ENCODE data around the gene CCDC137.

CCDC137 gene

DNA sequence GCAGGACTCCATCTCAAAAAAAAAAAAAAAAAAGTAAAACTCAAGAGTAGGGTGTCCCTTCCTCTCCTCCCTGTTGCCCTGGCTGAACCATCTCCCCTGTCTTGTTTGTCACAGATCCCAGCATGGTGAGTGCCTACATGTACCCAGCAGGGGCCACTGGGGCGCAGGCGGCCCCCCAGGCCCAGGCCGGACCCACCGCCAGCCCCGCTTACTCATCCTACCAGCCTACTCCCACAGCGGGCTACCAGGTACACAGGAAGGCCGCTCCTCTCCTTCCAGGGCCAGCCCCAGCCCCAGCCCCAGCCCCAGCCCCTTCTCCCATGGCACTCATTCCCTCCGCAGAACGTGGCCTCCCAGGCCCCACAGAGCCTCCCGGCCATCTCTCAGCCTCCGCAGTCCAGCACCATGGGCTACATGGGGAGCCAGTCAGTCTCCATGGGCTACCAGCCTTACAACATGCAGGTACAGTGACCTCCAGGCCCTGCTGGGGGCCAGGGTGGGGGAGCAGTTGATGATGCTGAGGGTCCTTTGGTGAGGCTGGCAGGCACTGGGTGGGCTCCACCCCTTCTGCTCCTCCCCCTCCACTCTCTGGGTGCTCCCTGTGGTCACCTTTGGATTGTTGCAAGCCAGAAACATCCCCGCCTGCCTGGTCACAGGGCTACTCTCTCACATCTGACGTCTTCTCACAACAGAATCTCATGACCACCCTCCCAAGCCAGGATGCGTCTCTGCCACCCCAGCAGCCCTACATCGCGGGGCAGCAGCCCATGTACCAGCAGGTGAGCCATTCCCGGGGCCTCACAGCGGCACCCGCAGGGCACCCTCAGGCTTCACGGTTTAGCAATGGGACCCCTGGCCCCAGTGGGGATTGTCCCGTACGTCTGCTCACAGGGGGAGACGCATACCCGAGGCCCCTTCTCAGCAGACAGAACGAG lies 34.1 kb downstream of the CCDC137 start:
- Histone ChIP-seq H3K36me3 (ENCODE audit: control insufficient read depth in 2 of 2, insufficient read depth in 2 of 2, low read length in 2 of 2) (peaks cover 44 to 49% of the 10 kb centered on the region in 2 donors), H3K4me3 (ENCODE audit: low read length in 2 of 2) (no peak overlapping the region), H3K27me3 (ENCODE audit: control insufficient read depth in 2 of 2, insufficient read depth in 2 of 2, low read length in 2 of 2) (no peaks in the 10 kb centered on the region), H3K9ac (ENCODE audit: low read depth in 1 of 2, low read length in 2 of 2) (no peak overlapping the region), H3K27ac (ENCODE audit: low read depth in 2 of 2, low read length in 2 of 2) (no peak overlapping the region), H3K9me3 (ENCODE audit: control insufficient read depth in 2 of 2, low read length in 2 of 2) (no peaks in the 10 kb centered on the region), H3K4me1 (ENCODE audit: control insufficient read depth in 2 of 2, insufficient read depth in 2 of 2, low read length in 2 of 2) (peaks cover 25 to 30% of the 10 kb centered on the region in 2 donors)

DNA sequence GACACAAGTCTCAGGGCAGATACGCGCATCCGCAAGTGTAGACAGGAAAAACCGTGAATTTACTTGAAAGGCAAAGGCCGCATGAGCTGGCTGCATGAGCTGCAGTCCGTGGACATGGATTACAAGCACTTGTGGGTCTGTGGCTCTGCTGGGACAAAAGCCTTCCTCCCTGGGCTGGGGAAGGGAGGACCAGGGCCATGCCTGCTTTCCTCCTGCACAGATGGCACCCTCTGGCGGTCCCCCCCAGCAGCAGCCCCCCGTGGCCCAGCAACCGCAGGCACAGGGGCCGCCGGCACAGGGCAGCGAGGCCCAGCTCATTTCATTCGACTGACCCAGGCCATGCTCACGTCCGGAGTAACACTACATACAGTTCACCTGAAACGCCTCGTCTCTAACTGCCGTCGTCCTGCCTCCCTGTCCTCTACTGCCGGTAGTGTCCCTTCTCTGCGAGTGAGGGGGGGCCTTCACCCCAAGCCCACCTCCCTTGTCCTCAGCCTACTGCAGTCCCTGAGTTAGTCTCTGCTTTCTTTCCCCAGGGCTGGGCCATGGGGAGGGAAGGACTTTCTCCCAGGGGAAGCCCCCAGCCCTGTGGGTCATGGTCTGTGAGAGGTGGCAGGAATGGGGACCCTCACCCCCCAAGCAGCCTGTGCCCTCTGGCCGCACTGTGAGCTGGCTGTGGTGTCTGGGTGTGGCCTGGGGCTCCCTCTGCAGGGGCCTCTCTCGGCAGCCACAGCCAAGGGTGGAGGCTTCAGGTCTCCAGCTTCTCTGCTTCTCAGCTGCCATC lies 34.9 kb downstream of the CCDC137 start:
- Histone ChIP-seq H3K4me3 (ENCODE audit: low read length in 2 of 2) (peak overlapping the region; percentile 71 to 96), H3K27me3 (ENCODE audit: control insufficient read depth in 2 of 2, insufficient read depth in 2 of 2, low read length in 2 of 2) (no peaks in the 10 kb centered on the region), H3K36me3 (ENCODE audit: control insufficient read depth in 2 of 2, insufficient read depth in 2 of 2, low read length in 2 of 2) (peaks cover 45% of the 10 kb centered on the region in 2 donors), H3K4me1 (ENCODE audit: control insufficient read depth in 2 of 2, insufficient read depth in 2 of 2, low read length in 2 of 2) (peaks cover 25 to 30% of the 10 kb centered on the region in 2 donors), H3K9ac (ENCODE audit: low read depth in 1 of 2, low read length in 2 of 2) (peak overlapping the region; percentile 48 to 93), H3K27ac (ENCODE audit: low read depth in 2 of 2, low read length in 2 of 2) (no peak overlapping the region), H3K9me3 (ENCODE audit: control insufficient read depth in 2 of 2, low read length in 2 of 2) (no peaks in the 10 kb centered on the region)

DNA sequence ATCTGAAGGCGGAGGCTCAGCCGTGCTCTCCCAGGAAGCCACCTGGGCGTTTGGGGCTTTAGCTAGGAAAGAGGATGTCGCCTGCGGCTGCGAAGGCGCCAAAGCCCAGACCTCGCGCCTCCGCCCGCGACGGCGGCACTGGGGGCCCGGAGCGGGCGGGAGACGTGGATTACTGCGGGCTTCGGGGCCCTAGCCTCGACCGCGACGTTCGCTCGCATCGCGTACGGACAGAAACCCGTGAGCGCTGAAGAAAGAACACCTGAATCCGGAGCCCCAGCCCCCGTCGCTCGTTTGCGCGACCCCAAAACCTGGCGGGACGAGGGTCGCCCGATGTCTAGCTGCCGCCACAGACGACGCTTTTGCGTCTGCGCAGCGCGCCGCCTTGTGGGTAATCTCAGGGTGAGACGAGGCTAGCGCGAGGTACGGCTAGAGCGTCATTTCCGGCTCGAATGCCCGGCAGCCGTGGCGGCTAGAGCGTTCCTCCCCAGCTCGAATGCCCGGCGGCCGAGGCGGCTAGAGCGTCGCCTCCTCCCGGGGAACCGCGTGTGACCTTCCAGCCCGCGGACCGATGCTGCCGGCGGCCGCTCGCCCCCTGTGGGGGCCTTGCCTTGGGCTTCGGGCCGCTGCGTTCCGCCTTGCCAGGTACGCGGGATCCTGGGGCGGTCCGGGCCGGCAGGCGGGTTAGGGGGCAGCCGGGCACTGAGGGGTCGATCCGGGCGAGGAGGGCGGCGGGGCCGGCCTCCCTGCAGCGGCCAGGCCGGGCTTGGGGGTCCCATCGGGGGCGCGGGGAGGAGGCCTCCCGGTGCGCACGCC lies 36.6 kb downstream of the CCDC137 start, which contains the start of gene MRPL12:
Gene MRPL12, plus strand, starts transcription at position 434 of the 813 bp plus-strand sequence. Its CDS starts 135 bp downstream, at position 569.
- H3K9ac ChIP-seq (ENCODE audit: low read depth in 1 of 2, low read length in 2 of 2): peak within 1 kb of the TSS; percentile 71 to 93
- H3K4me3 ChIP-seq (ENCODE audit: low read length in 2 of 2): peak within 1 kb of the TSS; percentile 71 to 96
- H3K36me3 ChIP-seq (ENCODE audit: control insufficient read depth in 2 of 2, insufficient read depth in 2 of 2, low read length in 2 of 2): peaks cover 43 to 48% of the 10 kb centered on the region in 2 donors
- no peaks in the 10 kb centered on the region for H3K9me3 ChIP-seq (ENCODE audit: control insufficient read depth in 2 of 2, low read length in 2 of 2)
- H3K27ac ChIP-seq (ENCODE audit: low read depth in 2 of 2, low read length in 2 of 2): peak within 1 kb of the TSS; percentile 87 to 91
- H3K4me1 ChIP-seq (ENCODE audit: control insufficient read depth in 2 of 2, insufficient read depth in 2 of 2, low read length in 2 of 2): peaks cover 25 to 30% of the 10 kb centered on the region in 2 donors
- H3K27me3 ChIP-seq (ENCODE audit: control insufficient read depth in 2 of 2, insufficient read depth in 2 of 2, low read length in 2 of 2): no peaks in the 10 kb centered on the region

DNA sequence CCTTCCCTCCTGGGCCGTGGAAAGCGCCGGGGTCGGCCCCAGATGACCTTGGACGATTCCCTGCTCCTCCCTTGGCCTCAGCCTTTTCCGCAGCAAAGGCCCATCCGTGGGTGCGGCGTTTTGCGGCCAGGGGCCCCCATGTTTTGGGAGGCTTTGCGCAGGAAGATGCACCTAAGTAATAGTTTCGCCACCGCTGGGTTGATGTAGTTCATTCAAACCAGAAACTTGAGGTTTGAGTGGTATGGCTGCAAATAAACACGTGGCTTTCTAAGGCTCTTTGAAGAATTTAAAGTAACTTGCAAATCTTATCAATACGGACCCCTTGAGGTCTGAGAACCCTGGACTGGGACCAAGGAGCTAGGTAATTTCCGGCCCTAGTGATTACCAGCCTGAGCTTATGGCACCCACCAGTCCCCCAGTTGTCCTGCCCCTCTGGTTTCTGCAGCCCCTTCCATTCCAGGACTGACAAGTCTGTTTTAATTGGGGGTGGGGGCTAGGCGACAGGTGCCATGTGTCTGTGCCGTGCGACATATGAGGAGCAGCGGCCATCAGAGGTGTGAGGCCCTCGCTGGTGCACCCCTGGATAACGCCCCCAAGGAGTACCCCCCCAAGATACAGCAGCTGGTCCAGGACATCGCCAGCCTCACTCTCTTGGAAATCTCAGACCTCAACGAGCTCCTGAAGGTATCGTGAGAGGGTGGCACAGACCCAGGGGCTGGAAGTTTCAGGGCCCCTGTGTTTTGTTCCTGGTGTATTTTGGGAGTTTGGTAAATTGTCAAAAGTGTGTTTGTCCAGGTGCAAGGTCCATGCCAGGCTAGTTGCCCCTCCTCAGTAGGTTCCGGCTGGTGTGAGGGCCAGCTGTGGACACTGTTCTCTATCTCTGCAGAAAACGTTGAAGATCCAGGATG lies 37.5 kb downstream of the CCDC137 start:
- peaks cover 25 to 30% of the 10 kb centered on the region in 2 donors for H3K4me1 ChIP-seq (ENCODE audit: control insufficient read depth in 2 of 2, insufficient read depth in 2 of 2, low read length in 2 of 2)
- no peaks in the 10 kb centered on the region for H3K27me3 ChIP-seq (ENCODE audit: control insufficient read depth in 2 of 2, insufficient read depth in 2 of 2, low read length in 2 of 2)
- peak overlapping the region; percentile 71 to 96 for H3K4me3 ChIP-seq (ENCODE audit: low read length in 2 of 2)
- H3K9me3 ChIP-seq (ENCODE audit: control insufficient read depth in 2 of 2, low read length in 2 of 2): no peaks in the 10 kb centered on the region
- peak overlapping the region; percentile 87 to 91 for H3K27ac ChIP-seq (ENCODE audit: low read depth in 2 of 2, low read length in 2 of 2)
- H3K9ac ChIP-seq (ENCODE audit: low read depth in 1 of 2, low read length in 2 of 2): peak overlapping the region; percentile 71 to 93
- peaks cover 40 to 42% of the 10 kb centered on the region in 2 donors for H3K36me3 ChIP-seq (ENCODE audit: control insufficient read depth in 2 of 2, insufficient read depth in 2 of 2, low read length in 2 of 2)

DNA sequence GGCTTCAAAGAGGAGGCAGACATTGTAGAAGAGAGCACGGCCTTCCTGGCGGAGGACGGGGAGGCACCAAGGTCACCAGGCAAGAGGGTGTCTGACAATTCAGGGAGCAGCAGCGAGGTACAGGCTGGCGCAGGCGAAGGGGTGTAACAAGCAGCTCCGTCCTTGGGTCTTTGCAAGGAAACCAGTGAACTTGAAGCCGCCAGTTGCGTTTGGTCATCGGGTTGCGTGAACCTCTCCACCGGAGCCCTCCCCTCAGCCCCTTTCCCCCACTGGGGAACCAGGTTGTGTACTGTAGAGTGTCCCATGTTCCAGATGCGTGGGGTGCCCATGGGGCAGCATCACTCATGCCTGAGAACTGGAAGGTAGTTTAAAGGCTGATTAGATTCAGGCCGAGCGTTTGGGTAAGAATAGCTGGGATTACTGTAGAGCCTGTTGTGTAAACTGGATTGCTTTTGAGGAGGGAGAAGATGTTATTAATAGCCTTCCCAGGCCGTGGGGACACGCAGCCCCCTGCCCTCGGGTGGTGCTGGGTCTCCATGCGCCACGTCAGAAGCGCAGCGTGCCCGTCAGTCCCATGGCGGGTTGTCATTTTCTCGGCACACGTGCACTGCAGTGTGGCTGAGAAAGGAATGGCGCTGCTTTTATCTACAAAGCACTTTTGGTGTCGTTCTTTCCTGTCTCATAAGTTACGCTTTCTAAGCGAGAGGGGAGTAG lies 39.1 kb downstream of the CCDC137 start:
- Histone ChIP-seq H3K9ac (ENCODE audit: low read depth in 1 of 2, low read length in 2 of 2) (no peak overlapping the region), H3K4me1 (ENCODE audit: control insufficient read depth in 2 of 2, insufficient read depth in 2 of 2, low read length in 2 of 2) (peaks cover 35 to 38% of the 10 kb centered on the region in 2 donors), H3K4me3 (ENCODE audit: low read length in 2 of 2) (no peak overlapping the region), H3K36me3 (ENCODE audit: control insufficient read depth in 2 of 2, insufficient read depth in 2 of 2, low read length in 2 of 2) (peaks cover 35 to 36% of the 10 kb centered on the region in 2 donors), H3K27me3 (ENCODE audit: control insufficient read depth in 2 of 2, insufficient read depth in 2 of 2, low read length in 2 of 2) (no peaks in the 10 kb centered on the region), H3K27ac (ENCODE audit: low read depth in 2 of 2, low read length in 2 of 2) (no peak overlapping the region), H3K9me3 (ENCODE audit: control insufficient read depth in 2 of 2, low read length in 2 of 2) (no peaks in the 10 kb centered on the region)

DNA sequence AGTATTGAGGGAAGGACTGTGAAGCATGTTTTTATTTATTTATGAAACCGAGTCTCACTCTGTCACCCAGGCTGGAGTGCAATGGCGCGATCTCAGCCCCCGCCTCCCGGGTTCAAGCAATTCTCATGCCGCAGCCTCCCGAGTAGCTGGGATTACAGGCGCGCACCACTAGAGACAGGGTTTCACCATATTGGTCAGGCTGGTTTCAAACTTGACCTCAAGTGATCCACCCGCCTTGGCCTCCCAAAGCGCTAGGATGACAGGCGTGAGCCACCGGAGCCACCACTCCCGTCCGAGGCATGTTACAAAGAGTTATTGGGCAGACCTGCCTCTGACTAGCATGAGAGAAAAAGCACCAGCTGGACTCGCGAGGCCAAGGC lies 39.7 kb downstream of the CCDC137 start:
- Histone ChIP-seq H3K4me3 (ENCODE audit: low read length in 2 of 2) (no peak overlapping the region), H3K27ac (ENCODE audit: low read depth in 2 of 2, low read length in 2 of 2) (no peak overlapping the region), H3K9me3 (ENCODE audit: control insufficient read depth in 2 of 2, low read length in 2 of 2) (no peaks in the 10 kb centered on the region), H3K27me3 (ENCODE audit: control insufficient read depth in 2 of 2, insufficient read depth in 2 of 2, low read length in 2 of 2) (no peaks in the 10 kb centered on the region), H3K4me1 (ENCODE audit: control insufficient read depth in 2 of 2, insufficient read depth in 2 of 2, low read length in 2 of 2) (peaks cover 38% of the 10 kb centered on the region in 2 donors), H3K36me3 (ENCODE audit: control insufficient read depth in 2 of 2, insufficient read depth in 2 of 2, low read length in 2 of 2) (peaks cover 30% of the 10 kb centered on the region in 2 donors), H3K9ac (ENCODE audit: low read depth in 1 of 2, low read length in 2 of 2) (no peak overlapping the region)

DNA sequence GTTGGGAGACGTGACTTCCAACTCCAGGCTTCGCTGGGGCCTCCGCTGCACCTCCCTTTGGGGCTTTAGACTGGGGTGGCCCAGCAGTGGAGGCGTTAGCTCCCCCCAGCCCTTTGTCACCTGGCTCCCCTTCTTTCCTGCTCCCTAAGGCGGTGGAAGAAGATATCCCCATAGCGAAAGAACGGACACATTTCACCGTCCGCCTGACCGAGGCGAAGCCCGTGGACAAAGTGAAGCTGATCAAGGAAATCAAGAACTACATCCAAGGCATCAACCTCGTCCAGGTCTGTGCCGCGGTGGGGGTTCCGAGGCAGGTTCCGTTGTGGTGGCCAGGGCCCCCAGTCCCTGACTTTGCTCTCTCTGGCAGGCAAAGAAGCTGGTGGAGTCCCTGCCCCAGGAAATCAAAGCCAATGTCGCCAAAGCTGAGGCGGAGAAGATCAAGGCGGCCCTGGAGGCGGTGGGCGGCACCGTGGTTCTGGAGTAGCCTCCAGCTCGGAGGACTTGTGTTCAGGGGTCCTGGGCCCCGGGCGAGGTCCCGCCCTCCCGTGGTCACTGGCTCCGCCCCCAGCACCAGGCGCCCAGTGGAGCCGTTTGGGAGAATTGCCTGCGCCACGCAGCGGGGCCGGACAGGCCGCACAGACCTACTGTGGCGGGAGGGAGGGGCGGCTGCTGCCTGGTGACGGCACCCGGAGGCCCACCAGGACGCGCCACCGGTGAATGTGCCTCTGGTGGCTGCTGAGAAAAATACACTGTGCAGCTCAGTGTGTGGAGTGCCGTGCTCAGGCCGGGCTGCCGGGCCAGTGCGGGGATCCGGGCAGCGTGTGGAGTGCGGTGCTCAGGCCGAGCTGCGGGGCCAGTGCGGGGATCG lies 40.5 kb downstream of the CCDC137 start:
- Histone ChIP-seq H3K36me3 (ENCODE audit: control insufficient read depth in 2 of 2, insufficient read depth in 2 of 2, low read length in 2 of 2) (peaks cover 26% of the 10 kb centered on the region in 2 donors), H3K27ac (ENCODE audit: low read depth in 2 of 2, low read length in 2 of 2) (no peak overlapping the region), H3K4me1 (ENCODE audit: control insufficient read depth in 2 of 2, insufficient read depth in 2 of 2, low read length in 2 of 2) (peaks cover 35 to 36% of the 10 kb centered on the region in 2 donors), H3K9me3 (ENCODE audit: control insufficient read depth in 2 of 2, low read length in 2 of 2) (no peaks in the 10 kb centered on the region), H3K4me3 (ENCODE audit: low read length in 2 of 2) (no peak overlapping the region), H3K27me3 (ENCODE audit: control insufficient read depth in 2 of 2, insufficient read depth in 2 of 2, low read length in 2 of 2) (no peaks in the 10 kb centered on the region), H3K9ac (ENCODE audit: low read depth in 1 of 2, low read length in 2 of 2) (no peak overlapping the region)

Data from mucosa of rectum (tissue), 2 donors.